22Rv1 (cell line): Measurements from ENCODE around the gene MFSD11.

Experiments
- ZFX ChIP-seq: fragments of 450-650 bp; IDR thresholded peaks from 2 replicates; pipeline ENCODE4 v1.6.1; 2017; ENCODE audit warnings: antibody characterized with exemption, borderline replicate concordance
- TF ChIP-seq, protein P1 (sequence below): fragments of 450-650 bp; IDR thresholded peaks from 2 replicates; pipeline ENCODE4 v1.5.1; 2017; ENCODE audit warnings: mild to moderate bottlenecking

- TF ChIP-seq ZFX: no peak
- TF ChIP-seq, protein P1, sequence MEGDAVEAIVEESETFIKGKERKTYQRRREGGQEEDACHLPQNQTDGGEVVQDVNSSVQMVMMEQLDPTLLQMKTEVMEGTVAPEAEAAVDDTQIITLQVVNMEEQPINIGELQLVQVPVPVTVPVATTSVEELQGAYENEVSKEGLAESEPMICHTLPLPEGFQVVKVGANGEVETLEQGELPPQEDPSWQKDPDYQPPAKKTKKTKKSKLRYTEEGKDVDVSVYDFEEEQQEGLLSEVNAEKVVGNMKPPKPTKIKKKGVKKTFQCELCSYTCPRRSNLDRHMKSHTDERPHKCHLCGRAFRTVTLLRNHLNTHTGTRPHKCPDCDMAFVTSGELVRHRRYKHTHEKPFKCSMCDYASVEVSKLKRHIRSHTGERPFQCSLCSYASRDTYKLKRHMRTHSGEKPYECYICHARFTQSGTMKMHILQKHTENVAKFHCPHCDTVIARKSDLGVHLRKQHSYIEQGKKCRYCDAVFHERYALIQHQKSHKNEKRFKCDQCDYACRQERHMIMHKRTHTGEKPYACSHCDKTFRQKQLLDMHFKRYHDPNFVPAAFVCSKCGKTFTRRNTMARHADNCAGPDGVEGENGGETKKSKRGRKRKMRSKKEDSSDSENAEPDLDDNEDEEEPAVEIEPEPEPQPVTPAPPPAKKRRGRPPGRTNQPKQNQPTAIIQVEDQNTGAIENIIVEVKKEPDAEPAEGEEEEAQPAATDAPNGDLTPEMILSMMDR: no peak
These were observed 5.0 kb downstream of the MFSD11 start for GRCh38 chr17:76742958-76743357.
